Glomerular visceral epithelial cell (primary cell): Measurements from ENCODE around the gene XRN2.
A peak's percentile ranks its signal among the peaks of the same experiment; 100 is the strongest.
"Not testable (repeated sequence)": the region's sequence is repeated elsewhere in the genome, so short reads cannot be mapped to it uniquely, and the experiment has no call there.

Source experiments
- DNase-seq: peaks from one replicate; pipeline ENCODE4 v3.0.0-alpha.2; 2016; ENCODE audit errors: extremely low spot score

XRN2 gene

DNA sequence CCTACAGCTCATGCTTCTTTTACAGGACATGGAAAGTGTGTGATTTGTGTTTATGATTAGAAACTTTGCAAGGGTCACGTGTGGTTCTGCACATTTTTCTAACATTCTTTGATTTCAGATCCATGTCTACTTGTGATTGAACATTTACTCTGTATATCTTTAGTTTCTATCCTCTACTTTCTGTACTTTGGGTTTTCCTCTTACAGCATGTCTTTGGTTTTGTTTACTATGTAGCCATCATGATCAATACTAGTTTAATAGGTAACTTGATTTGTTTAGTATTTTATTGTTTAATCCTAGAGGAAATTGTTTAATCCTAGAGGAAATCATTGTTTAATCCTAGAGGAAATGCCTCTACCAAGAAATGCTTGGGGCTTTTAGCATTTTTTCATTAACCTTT is 41.8 kb downstream of the XRN2 start:
- DNase-seq: no peak

- DNase-seq: no peak
These were observed 49.6 kb downstream of the XRN2 start for GRCh38 chr20:21352703-21353102.

- no peak for DNase-seq
These were observed 50.1 kb downstream of the XRN2 start for GRCh38 chr20:21353236-21353635.

DNA sequence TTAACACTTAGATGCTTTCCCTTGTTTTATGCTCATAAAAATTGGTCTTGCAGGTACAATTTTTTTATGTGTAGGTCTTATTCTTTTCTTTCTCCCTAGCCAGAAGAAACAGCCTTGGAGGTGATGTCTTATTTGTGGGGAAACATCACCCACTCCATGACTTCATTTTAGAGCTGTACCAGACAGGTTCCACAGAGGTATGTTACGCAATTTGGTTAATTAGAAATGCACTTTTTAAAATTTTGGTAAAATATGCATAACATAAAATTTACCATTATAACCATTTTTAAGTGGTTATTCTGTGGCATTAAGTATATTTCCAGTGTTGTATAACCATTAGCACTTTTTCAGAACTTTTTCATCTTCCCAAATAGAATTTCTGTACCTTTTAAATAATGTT is 52.9 kb downstream of the XRN2 start:
- DNase-seq: no peak

- no peak for DNase-seq
These were observed 53.3 kb downstream of the XRN2 start for GRCh38 chr20:21356386-21356785.

DNA sequence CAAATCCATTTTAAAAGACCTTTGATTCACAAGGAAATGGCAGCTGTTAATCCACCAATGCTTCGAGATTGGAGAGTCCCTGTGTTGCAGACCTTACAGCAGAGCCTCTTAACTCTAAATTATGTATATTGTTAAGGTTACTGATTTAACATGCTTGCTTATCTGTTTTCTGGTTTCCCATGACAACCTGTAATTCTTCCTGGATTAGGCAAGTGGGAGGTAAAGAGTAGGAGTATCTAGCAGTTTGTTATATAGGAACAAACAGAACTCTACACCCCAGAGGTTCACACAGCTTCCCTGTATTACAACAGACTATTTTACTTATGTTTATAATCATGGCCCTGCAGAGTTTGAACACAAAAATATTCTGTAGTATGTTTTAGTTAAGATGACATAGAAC is 54.7 kb downstream of the XRN2 start:
- no peak for DNase-seq

DNA sequence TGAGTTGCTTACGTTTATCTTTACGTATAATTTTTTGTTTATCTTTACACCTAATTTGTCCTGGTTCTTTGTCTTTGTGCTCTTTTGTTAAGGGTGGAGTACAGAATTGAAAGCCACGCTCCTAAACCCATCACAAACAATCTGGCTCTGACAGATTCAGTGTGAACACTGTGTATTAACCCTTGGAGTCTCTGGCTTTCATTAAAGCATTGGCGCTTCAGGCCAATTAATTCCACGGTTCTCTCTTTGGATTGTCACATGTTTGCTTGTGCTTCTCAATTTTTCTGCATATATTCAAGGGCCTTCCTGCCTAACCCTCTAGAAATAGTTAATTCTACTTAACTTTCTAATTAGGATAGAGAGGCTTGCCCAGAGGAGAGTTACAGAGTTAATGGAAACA is 55.6 kb downstream of the XRN2 start:
- DNase-seq: no peak

- DNase-seq: no peak
These were observed 57.6 kb downstream of the XRN2 start for GRCh38 chr20:21360705-21361104.

- no peak for DNase-seq
These were observed 58.1 kb downstream of the XRN2 start for GRCh38 chr20:21361266-21361665.

- no peak for DNase-seq
These were observed 61.3 kb downstream of the XRN2 start for GRCh38 chr20:21364413-21364812.

DNA sequence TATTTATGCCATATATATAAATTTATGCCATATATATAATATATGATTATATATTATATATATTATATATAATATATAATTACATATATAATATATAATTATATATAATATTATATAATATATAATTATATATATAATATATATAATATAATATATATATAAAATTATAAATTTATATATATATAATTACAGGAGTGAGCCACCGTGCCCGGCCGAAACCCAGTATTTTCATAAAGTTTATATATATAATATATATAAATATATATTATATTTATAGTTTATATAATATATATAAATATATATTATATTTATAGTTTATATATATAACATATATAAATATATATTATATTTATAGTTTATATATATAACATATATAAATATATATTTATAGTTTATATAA is 62.6 kb downstream of the XRN2 start:
- no peak for DNase-seq

DNA sequence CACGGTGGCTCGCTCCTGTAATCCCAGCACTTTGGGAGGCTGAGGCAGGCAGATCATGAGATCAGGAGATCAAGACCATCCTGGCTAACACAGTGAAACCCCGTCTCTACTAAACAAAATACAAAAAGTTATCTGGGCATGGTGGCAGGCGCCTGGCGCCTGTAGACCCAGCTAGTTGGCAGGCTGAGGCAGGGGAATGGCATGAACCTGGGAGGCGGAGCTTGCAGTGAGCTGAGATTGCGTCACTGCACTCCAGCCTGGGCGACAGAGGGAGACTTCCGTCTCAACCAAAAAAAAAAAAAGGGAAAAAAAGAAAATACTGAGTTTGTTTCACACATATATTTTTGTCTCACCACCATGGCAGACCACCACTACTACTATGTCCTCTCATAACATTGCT is 63.1 kb downstream of the XRN2 start:
- not testable (repeated sequence) for DNase-seq

- no peak for DNase-seq
These were observed 65.7 kb downstream of the XRN2 start for GRCh38 chr20:21368791-21369190.

DNA sequence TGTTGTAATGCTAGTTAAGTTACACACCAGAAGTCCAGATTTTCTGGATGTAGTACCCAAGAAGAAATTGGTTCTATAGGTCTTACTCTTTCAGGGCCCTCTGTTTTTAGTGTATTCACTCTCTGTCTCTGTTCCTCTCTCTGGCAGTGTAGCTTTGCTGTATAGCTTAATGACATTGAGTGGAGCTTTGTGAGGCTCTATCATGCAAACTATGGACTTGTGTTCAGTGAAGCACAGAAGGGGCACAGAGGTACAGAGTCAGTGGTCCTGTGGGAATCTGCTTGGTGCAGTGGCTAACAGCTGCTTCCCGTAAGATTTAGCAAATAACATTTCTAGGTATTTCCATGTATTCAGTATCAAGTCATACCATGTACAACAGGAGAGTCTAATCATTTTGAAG is 68.1 kb downstream of the XRN2 start:
- DNase-seq: no peak

- no peak for DNase-seq
These were observed 68.9 kb downstream of the XRN2 start for GRCh38 chr20:21372016-21372415.

DNA sequence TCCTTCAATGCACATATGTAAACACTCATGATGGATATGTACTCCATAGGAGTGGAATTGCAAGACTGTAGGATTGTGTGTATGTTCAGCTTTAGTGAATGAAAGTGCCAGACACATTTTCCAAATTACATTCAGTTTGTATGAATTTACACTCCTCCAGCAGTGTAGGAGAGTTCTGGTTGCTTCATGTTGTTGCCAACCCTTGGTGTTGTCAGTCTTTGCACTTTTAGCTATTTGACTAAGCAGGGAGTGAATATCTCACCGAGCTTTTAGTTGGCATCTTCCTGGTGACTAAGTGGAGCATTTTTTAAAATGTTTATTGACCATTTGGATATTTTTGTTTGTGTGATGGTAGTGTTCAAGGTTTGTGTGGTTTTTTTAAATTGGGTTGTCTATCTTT is 70.3 kb downstream of the XRN2 start:
- DNase-seq: no peak

- no peak for DNase-seq
These were observed 73.5 kb downstream of the XRN2 start for GRCh38 chr20:21376626-21377025.

DNA sequence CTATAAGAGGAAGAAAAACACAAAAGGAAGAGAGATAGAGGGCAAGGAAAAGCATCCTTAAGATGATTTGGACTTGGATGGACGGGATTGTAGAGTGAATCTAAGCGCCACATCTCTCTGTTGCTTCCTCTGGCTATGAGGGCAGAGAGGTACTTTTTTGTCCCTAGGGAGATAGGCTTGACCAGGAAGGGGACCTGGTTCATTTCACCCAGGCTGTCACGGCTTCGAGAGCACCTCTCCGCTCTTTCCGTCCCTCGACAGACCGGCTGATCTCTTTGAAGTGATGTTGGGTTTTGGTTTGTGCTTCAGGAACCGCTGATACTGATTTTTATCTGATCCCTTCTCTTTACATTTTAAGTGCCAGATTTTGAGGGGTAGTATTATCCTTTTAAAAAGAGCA is 74.6 kb downstream of the XRN2 start:
- no peak for DNase-seq

- DNase-seq: no peak
These were observed 75.1 kb downstream of the XRN2 start for GRCh38 chr20:21378259-21378658.

- DNase-seq: no peak
These were observed 77.6 kb downstream of the XRN2 start for GRCh38 chr20:21380711-21381110.

DNA sequence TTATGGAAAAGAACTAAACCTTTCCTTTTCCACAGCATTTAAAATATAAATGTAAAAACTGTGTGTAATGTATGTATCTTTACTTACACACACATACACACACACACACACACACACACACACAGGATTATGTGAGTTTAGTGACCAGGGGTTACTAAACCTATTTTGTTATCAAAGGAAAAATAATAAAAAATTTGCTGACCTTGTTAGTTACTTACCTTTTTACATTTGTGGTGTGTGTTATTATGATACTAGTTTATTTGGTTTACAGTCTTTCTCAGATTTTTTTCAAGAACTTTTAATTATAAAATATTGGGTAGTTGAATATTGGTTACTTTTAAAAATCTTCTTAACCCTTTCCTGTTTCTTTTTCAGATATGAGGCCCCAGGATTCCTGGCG is 78.5 kb downstream of the XRN2 start:
- no peak for DNase-seq

DNA sequence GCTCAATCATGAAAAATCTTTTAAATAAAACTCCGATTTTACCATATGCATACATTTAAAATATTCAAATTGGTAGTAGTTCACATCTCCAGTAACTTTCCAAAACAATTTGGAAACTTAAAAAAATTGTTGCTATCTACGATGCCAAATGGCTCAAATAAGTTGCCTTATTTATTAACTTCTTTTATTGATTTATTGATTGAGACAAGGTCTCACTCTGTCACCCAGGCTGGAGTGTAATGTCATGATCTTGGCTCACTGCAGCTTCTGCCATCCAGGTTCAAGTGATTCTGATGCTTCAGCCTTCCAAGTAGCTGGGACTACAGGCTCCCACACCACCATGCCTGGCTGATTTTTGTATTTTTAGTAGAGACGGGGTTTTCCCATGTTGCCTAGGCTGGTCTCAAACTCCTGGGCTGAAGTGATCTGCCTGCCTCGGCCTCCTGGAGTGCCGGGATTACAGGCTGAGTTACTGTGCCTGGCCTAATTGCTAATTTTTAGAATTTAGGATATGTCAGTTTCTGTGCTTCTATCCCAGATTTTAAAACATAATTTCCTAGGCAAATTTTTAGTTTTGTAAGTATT is 81.3 kb downstream of the XRN2 start:
- DNase-seq: peak; percentile 16

GRCh38 chr20:21386111-21386510 is 83.0 kb downstream of the XRN2 start:
- DNase-seq: no peak

DNA sequence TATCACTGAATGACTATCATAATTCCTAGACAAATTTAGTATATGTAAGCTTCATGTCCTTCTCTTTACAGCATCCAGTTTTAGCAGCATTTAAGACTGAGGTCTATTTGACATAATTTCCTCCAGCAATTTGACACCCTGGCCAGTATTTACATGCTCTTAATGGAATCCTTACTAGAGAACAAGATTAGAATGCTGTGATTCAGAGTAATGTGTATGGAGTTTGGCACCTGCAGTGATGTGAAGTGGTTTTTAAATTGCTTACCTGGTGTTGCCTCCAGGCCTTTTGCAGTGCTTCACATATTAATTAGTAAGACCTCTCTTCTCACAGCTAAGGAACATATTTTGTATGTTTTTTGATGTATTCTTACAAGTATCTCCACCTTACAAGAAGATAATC is 84.4 kb downstream of the XRN2 start:
- no peak for DNase-seq

DNA sequence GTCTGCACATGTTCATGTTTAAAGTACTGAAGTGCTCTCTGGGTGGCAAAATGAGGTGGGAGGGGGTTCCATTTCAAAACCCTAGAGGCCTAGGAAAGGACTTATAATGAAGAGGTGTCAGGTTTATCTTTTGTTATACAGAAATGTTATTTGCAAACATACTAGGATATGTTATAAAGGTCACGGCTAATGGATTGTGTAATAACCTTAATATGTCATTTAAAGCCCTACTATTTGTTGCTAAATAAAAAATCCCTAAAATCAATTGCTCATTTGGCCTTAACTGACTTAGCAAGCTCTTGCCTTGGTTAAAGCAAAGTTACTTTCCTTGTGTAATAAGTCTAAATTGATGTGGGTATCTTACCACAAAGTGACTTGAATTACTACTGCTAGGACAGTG is 85.4 kb downstream of the XRN2 start:
- no peak for DNase-seq
